ENCODE measurements around the gene JCHAIN. TPM values are rescaled to one million over a fixed set of nuclear protein-coding genes. Genes with fewer than 3 reads are reported as not detected.

The JCHAIN gene
- polyA plus RNA-seq (0.06 TPM in 1 of 3 replicates, not detected in the others), polyA minus RNA-seq (not detected in 3 replicates)
- polyA plus RNA-seq (2011; ENCODE audit: low read depth): not detected
- not detected in 2 replicates for polyA plus RNA-seq (2011; cell fraction: cytosol; rRNA removed)
- not detected in 2 replicates for polyA plus RNA-seq (2011; cell fraction: nucleus; rRNA removed)
- polyA plus RNA-seq (2012; ENCODE audit: low replicate concordance): not detected in 2 replicates
- polyA minus RNA-seq (2011; cell fraction: cytosol; rRNA and poly(A)+ RNA removed): not detected
- polyA minus RNA-seq (2011; cell fraction: nucleus; rRNA and poly(A)+ RNA removed): not detected in 2 replicates

- no peak within 1 kb of the TSS for H3K27ac ChIP-seq (ENCODE audit: control insufficient read depth, insufficient read depth, low read length)
- DNase-seq (ENCODE audit: low read depth, low spot score): no peak
- H3K79me2 ChIP-seq (ENCODE audit: control insufficient read depth, insufficient read depth, low read length): no peaks in the 10 kb centered on the region
- H2AFZ ChIP-seq (ENCODE audit: control insufficient read depth, low read length): no peak within 1 kb of the TSS
- H3K4me1 ChIP-seq (ENCODE audit: control insufficient read depth, extremely low read depth, insufficient read depth, low read length): no peaks in the 10 kb centered on the region
- dilution Hi-C loops (cut with MboI; ENCODE audit: extremely low pct_ligation_motif_present, low sequenced_read_pairs): no loop called here
- H3K27me3 ChIP-seq (ENCODE audit: control insufficient read depth, extremely low read depth, insufficient read depth, low read length): no peaks in the 10 kb centered on the region
- no peaks in the 10 kb centered on the region for H4K20me1 ChIP-seq (ENCODE audit: control insufficient read depth, extremely low read depth, insufficient read depth, low read length)
- no peak within 1 kb of the TSS for H3K4me3 ChIP-seq (ENCODE audit: control insufficient read depth in 2 of 3, extremely low read depth in 1 of 3, insufficient read depth in 2 of 3, low read depth in 1 of 3, low read length in 3 of 3)
- no peaks in the 10 kb centered on the region for H3K36me3 ChIP-seq (ENCODE audit: control insufficient read depth in 2 of 2, extremely low read depth in 1 of 2, insufficient read depth in 2 of 2, low read length in 2 of 2)
- no peaks in the 10 kb centered on the region for H3K9me1 ChIP-seq (ENCODE audit: control insufficient read depth, extremely low read depth, insufficient read depth, low read length)
- H3K4me2 ChIP-seq (ENCODE audit: control insufficient read depth, extremely low read depth, insufficient read depth, low read depth, low read length): no peak within 1 kb of the TSS
- no peaks in the 10 kb centered on the region for H3K9me3 ChIP-seq (ENCODE audit: control insufficient read depth, low read depth, low read length)
- no peak within 1 kb of the TSS for H3K9ac ChIP-seq (ENCODE audit: control insufficient read depth, extremely low read depth, insufficient read depth, low read length)
- no peak for TF ChIP-seq CTCF (optimal IDR thresholded peaks at IDR 0.05 in 1 of 3, IDR thresholded peaks at IDR 0.05 in 1 of 3, conservative IDR thresholded peaks at IDR 0.05 in 1 of 3; ENCODE audit: extremely low read depth in 1 of 3, insufficient read depth in 2 of 3, low read length in 3 of 3)
- no peak for TF ChIP-seq EZH2 (IDR thresholded peaks at IDR 0.05; ENCODE audit: low read length)
- FAIRE-seq: no peak
Observed at GRCh38 chr4:70666369-70666768, at the start of gene JCHAIN. Gene JCHAIN (minus strand): TSS chr4:70666508. CDS start chr4:70666490, 18 bp downstream.

GRCh38 chr4:70715097-70715496 is 48.8 kb upstream of the JCHAIN start:
- Histone ChIP-seq H3K4me1 (ENCODE audit: control insufficient read depth, extremely low read depth, insufficient read depth, low read length) (peaks cover 25% of the 10 kb centered on the region), H2AFZ (ENCODE audit: control insufficient read depth, low read length) (no peak overlapping the region), H3K4me3 (ENCODE audit: control insufficient read depth in 2 of 3, extremely low read depth in 1 of 3, insufficient read depth in 2 of 3, low read depth in 1 of 3, low read length in 3 of 3) (no peak overlapping the region), H4K20me1 (ENCODE audit: control insufficient read depth, extremely low read depth, insufficient read depth, low read length) (no peaks in the 10 kb centered on the region), H3K79me2 (ENCODE audit: control insufficient read depth, insufficient read depth, low read length) (peaks cover 31% of the 10 kb centered on the region), H3K9ac (ENCODE audit: control insufficient read depth, extremely low read depth, insufficient read depth, low read length) (no peak overlapping the region), H3K27me3 (ENCODE audit: control insufficient read depth, extremely low read depth, insufficient read depth, low read length) (no peaks in the 10 kb centered on the region), H3K27ac (ENCODE audit: control insufficient read depth, insufficient read depth, low read length) (no peak overlapping the region), H3K36me3 (ENCODE audit: control insufficient read depth in 2 of 2, extremely low read depth in 1 of 2, insufficient read depth in 2 of 2, low read length in 2 of 2) (no peaks in the 10 kb centered on the region), H3K9me3 (ENCODE audit: control insufficient read depth, low read depth, low read length) (no peaks in the 10 kb centered on the region), H3K9me1 (ENCODE audit: control insufficient read depth, extremely low read depth, insufficient read depth, low read length) (no peaks in the 10 kb centered on the region), H3K4me2 (ENCODE audit: control insufficient read depth, extremely low read depth, insufficient read depth, low read depth, low read length) (no peak overlapping the region)
- DNase-seq (ENCODE audit: low read depth, low spot score) (no peak), FAIRE-seq (no peak)
- dilution Hi-C loops (cut with MboI; ENCODE audit: extremely low pct_ligation_motif_present, low sequenced_read_pairs): no loop called here
- TF ChIP-seq CTCF (optimal IDR thresholded peaks at IDR 0.05 in 1 of 3, IDR thresholded peaks at IDR 0.05 in 1 of 3, conservative IDR thresholded peaks at IDR 0.05 in 1 of 3; ENCODE audit: extremely low read depth in 1 of 3, insufficient read depth in 2 of 3, low read length in 3 of 3) (no peak), EZH2 (IDR thresholded peaks at IDR 0.05; ENCODE audit: low read length) (no peak)

Data from keratinocyte (primary cell).